DMS53 treated with DMSO at 0.1 percent for 48 hours (cell line): ENCODE results near the gene TRMU.
"Not testable (repeated sequence)": the region's sequence is repeated elsewhere in the genome, so short reads cannot be mapped to it uniquely, and the experiment has no call there.

Source experiments
- DNase-seq: peaks from one replicate; lab custom pipeline; 2025; ENCODE audit not compliant: unreplicated experiment; lab: John Stamatoyannopoulos, UW

TRMU gene

DNA sequence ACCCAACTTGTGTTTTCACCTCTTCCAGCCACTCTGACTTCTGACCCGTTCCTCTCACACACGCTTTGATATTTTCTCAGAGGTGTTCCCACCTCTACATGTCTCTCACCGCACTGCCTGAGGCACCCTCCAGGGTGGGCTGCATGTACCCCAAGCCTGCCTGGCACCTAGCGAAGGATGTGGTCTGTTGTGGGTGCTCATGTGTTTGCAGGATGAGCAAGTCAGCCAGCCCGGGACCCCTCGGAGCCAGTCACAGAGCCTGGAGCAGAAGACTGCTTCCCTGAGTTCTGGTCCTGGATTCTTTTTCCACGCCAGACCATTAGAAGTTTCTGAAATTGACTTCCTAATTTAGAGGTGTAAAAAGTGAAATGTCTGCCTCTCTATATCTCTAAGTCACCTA, 35.0 kb upstream of the TRMU start:
- DNase-seq, result no peak

GRCh38 chr22:46303347-46303965, 32.1 kb upstream of the TRMU start:
- DNase-seq, result no peak

GRCh38 chr22:46308283-46308988, 27.1 kb upstream of the TRMU start:
- no peak for DNase-seq

DNA sequence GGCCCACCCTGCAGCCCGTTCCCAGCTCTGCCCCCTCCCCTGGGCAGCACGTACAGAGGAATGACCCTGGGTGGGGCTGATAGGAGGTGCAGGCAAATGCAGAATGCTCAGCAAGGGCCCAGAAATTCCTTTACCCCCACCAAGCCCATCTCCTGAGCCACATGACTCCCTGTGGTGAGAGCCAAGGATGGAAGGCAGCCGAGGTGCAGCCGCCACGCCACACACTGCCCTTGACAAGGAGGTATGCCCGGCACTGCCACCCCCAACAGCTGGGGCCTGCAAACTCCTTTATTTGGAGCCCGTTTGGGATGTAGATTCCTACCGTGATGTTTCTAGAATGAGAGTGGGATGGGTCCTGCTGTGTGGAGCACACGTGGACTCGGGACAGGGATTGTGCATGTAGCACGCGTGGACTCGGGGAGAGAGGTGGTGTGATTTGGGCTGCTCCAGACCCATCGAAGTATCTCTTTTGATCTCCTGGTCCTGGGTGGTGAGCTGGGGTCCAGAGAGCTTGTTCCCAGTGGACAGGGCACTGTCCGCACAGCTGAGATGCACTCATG, 25.9 kb upstream of the TRMU start:
- no peak for DNase-seq

DNA sequence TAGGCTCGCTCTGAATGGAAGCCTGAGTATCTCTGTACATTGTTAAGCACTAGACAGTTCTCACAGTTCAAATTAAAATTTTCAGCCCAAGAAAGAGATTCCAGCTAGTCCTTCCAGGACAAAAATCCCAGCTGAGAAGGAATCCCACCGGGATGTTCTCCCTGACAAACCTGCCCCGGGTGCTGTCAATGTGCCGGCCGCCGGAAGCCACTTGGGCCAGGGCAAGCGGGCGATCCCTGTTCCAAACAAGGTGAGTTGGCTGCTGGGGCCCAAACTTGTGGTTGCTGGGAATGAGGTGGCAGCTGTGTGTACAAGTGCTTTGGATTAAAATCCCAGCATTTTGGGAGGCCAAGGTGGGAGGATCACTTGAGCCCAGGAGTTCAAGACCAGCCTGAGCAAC, 23.5 kb upstream of the TRMU start:
- no peak for DNase-seq

- DNase-seq, result not testable (repeated sequence)
Measured at GRCh38 chr22:46312848-46313247, 22.7 kb upstream of the TRMU start.

DNA sequence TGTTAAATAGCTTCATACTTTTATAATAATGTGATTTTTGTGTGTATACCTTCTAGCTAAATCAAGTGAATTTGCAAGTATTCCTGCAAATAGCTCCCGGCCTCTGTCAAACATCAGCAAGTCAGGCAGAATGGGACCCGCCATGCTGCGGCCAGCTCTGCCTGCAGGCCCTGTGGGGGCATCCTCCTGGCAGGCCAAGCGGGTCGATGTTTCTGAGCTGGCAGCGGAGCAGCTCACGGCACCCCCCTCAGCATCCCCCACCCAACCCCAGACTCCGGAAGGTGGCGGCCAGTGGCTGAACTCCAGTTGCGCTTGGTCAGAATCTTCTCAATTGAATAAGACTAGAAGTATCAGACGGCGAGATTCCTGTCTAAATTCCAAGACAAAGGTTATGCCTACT, 19.5 kb upstream of the TRMU start:
- DNase-seq, result no peak

DNA sequence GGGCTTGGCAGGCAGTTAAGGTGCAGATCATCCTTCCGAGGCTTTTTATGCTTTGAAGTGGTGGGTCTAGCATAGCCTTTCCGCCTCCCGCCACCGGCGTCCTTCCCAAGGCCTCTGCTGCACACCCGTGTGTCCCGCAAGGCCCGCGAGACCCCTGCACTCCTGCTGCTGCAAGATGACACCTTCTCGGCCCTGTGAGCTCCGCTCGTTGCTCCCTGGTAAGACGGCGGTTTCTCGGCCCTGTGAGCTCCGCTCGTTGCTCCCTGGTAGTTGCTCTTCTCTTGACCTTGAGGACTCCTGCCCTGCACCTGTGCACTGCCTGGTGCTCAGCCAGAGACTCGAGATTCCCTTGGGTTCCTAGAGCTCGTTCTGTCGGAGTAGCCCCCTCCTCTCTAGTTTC, 17.9 kb upstream of the TRMU start:
- no peak for DNase-seq

DNA sequence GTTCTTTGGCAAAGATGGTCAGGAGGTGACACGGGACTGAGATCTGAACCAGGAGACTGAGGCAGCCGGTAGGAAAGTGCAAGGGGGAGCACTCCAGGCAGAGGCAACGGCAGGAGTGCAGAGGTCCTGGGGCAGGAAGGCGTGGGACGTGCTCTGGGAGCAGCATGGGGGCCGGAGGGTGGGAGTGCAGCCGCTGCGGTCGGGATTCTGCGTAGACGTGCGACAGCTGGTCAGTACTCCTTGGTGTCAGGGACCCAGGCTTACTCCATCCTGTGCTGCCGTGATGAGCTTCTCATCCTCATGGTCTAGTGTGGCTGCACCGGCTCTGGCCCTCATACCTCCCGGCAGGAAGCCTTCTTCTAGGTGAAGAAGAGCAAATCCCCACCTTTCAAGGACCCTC, 16.9 kb upstream of the TRMU start:
- DNase-seq, result no peak

DNA sequence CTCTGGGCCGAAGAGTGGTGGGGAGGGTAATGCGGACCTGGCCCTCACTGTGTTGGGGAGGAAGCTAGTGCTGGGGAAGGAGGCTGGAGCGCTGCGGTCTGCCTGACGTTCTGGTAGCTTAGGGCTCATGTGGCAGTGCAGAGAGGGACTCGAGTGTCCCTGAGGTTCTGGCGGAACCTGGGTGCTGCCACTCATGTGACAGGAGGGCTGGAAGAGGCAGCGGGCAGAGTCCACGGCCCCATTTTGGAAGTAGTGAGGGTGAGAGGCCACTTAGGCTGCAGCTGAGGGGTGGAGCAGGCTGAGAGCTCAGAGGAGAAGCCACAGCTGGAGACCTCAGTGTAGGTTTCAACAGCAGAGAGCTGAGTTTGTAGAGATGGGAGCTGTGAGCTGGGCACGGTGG, 16.2 kb upstream of the TRMU start:
- DNase-seq, result no peak

DNA sequence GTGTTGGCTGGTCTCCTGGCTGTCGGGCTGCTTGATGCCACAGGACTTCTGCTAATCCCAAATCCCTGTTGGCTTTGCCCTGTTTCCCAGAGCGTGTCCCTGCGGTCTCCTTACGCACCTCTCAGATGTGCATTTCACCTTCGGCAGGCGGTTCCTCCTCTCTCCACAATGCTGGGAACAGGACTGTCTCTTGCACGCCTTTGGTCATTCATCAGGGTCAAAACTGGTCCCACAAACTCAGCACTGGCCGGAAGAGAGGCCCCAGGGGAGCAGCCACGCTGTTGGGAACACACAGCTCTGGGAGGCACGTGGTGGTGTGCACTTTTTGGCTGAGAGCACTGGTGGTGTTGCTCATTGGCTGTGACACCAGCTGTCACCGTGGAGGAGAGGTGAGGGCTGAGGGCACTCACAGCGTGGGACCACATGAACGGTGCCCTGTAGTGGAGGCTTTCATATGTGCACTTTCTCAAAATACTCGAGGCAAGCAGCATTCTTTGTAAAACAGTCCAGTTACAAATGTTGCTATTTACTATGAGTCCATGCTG, 15.3 kb upstream of the TRMU start:
- no peak for DNase-seq

DNA sequence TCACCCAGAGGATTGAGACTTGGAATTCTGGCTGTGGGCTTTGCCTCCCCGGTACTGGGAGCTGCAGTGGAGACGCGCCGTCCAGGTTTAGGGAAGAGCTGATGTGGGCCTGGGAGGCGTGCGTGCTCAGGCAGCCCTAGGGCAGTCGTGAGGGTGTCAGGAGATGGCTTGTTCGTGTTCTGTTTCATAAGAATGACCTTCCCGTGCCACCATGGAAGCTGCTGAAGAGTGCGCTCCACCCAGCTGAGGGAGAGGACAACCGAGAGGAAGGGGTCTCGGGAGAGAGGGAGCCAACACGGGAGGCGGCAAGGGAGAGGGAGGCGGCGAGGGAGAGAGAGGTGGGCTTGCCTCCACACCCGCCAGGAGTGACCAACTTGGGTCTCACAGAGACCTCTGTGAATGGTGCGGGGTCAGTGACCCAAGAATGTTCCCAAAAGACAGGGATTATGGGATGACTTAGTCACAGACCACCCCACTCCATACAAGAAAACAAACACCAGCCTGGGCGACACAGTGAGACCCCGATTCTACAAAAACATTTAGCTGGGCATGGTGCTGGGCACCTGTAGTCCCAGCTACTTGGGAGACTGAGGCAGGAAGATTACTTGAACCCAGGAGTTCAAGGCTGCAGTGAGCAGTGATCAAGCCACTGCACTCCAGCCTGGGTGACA, 14.7 kb upstream of the TRMU start:
- DNase-seq, result no peak

DNA sequence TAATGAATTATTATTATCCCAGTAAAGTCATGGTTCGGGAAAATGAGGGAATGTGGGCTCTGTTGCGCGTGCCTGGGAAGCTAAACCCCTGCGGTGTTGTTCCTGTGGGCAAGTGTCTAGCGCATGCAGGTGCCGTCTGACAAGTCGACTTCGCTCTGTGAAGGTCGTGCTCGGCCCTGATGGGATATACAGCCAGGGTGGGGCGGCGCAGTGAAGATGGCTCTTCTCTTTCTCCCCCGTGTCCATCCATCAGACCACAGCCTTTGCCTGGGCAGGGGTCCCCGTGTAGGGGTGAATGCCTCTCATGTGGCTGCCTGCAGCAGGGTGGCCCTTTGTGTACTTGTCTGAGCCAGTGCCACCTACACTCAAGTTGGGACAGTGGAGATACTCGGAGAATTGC, 12.8 kb upstream of the TRMU start:
- no peak for DNase-seq

DNA sequence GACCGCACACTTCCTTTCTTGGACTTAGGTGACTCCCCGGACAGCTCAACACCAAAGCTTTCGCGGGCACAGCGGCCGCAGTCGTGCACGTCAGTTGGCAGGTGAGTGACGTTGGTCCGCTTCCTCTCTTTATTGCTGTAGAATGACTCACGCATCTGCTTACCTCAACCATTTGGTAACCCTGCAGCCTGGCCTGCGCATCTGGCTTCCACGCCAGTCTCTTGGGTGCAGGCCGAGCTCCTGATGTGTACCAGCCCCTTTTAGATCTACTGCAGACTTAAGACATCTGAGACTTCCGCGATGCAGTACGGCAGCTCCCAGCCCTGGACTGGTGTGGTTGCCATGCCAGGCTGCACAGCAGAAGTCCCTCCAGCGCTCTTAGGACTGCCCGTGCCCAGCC, 12.4 kb upstream of the TRMU start:
- DNase-seq, result no peak

DNA sequence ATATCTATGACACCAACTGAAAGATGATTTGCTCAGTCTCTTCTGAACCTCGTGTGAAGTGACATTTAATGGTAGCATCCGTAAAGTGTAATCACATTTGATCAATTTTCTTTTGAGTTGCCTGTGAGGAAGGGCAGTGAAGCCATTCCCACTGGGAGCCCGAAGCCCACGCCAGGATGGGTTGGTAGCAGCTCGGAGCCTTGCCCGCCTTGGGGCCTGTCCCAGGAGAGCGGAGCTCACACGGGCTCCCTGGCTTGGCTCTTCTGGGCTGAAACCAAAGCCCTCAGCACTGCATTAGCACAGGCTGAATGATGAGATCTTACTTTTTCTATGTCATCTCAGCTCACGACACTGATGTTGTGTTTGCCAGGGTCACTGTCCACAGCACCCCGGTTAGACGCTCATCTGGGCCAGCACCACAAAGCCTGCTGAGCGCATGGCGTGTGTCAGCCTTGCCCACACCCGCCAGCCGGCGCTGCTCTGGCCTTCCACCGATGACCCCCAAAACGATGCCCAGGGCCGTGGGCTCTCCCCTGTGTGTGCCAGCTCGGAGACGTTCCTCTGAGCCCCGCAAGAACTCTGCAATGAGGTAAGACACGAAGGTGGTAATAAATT, 9.3 kb upstream of the TRMU start:
- no peak for DNase-seq

DNA sequence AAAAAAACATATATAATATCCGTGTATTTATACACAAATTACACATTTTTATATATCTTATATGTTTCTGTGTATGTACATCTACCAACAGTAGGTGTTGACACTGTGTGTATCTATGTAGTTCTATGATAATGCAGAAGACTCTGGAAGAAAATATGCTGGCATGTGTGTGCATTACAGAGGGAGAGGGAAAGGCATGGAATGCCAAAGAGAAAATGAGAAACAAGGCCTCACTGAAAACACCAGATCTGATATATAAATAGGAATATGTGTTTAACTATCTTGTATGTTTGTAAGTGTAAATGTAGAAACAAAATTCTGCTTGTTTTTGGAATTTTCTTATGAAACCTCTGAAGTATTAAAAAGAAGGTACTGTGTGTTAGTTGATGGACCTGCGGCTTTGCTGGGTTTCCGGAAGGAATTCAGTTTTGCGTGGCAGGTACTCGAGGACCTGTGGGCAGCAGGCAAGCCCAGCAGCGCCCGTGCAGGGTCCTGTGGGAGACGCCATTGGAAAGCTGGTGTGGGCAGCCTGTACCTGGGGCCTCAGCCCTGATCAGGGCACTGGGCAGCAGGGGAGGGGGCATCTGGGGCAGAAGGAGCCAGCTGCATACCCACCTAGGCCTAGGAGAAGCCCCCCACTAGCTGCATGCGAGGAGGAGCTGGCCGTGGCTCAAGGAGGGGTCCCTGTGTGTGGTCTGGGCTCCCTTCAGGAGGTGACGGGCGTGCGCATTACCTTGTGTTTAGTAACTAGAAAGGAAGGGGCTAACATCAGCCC, 7.6 kb upstream of the TRMU start:
- no peak for DNase-seq

DNA sequence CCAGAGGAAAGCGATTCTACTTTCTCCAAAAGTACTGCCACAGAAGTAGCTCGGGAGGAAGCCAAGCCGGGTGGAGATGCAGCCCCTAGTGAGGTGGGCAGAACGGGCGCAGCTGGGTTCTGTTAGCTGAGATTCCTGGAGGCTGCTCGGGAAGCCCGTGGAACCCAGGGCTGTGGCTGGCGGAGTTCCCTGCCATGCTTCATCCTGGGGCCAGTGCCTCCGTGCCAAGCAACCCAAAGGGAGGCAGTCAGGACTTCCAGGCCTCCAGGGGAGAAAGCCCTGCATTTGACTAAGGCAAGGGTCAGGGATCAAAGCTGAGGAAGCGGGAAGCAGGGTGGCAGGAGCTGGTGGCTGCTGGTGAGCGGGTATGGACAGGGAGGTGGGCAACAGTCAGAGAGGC, 6.7 kb upstream of the TRMU start:
- no peak for DNase-seq

DNA sequence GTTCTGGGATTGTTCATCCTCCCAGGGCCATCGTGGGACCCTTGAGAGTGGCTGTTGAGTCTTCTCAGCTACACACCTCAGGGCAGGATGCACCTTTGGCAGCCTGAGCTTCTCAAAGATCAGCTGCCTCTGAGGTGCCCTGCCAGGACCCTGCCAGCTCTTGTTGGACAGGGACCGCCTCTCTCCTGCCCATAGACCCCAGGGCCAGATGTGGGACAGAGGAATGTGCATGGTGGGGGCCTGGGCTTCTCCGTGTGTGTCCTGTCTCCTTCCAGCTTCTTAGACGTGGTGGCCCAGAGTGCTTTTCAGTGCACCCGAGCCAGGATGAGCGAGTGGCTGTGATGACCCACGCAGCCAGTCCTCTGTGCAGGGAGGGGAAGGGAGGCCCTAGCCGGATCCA, 5.9 kb upstream of the TRMU start:
- DNase-seq, result no peak

- no peak for DNase-seq
Measured at GRCh38 chr22:46330426-46330825, 5.1 kb upstream of the TRMU start.

- DNase-seq, result no peak
Measured at GRCh38 chr22:46331496-46331895, 4.0 kb upstream of the TRMU start.
